Measurements from ENCODE around the gene SHPK. TPM values are rescaled to one million over a fixed set of nuclear protein-coding genes. Genes with fewer than 3 reads are reported as not detected.

Gene SHPK
- total RNA-seq, 1 donor from 2014 or later: 0.32 TPM

GRCh38 chr17:3558603-3559269 is 77.3 kb downstream of the SHPK start:
- Histone ChIP-seq H3K4me3 (no peak overlapping the region), H3K4me1 (no peaks in the 10 kb centered on the region), H3K27ac (no peak overlapping the region), H3K9me3 (no peaks in the 10 kb centered on the region), H3K27me3 (no peaks in the 10 kb centered on the region), H3K36me3 (no peaks in the 10 kb centered on the region)
- no peak for TF ChIP-seq CTCF (IDR thresholded peaks at IDR 0.05)
- no peak for DNase-seq (ENCODE audit: low spot score in 2 of 2)
- intact Hi-C loops (cut with DNase I): no loop called here

Other genes with a start within 250 kb of the SHPK start
- not detected for gene OR3A2, start 249.9 kb downstream of the SHPK start, total RNA-seq
- not detected for gene OR1E1, start 237.8 kb downstream of the SHPK start, total RNA-seq
- gene OR3A3, start 224.9 kb downstream of the SHPK start, total RNA-seq: not detected
- gene OR1E2, start 202.4 kb downstream of the SHPK start, total RNA-seq: not detected
- gene SPATA22, start 164.4 kb downstream of the SHPK start, total RNA-seq: not detected
- 0.11 TPM for gene ASPA, start 160.3 kb downstream of the SHPK start, total RNA-seq
- gene TRPV3, start 78.4 kb downstream of the SHPK start, total RNA-seq: 0.11 TPM
- gene TRPV1, start 26.8 kb downstream of the SHPK start, total RNA-seq: 15.9 TPM
- gene CTNS, start 510 bp upstream of the SHPK start, total RNA-seq: 16.7 TPM
- gene TAX1BP3, start 32.3 kb upstream of the SHPK start, total RNA-seq: 165 TPM
- 75.0 TPM for gene EMC6, start 32.6 kb upstream of the SHPK start, total RNA-seq
- gene P2RX5, start 59.9 kb upstream of the SHPK start, total RNA-seq: not detected
- gene HASPIN, start 87.7 kb upstream of the SHPK start, total RNA-seq: 2.7 TPM
- 15.8 TPM for gene ITGAE, start 164.9 kb upstream of the SHPK start, total RNA-seq
- gene NCBP3, start 210.0 kb upstream of the SHPK start, total RNA-seq: 3.9 TPM

Data from ascending aorta (tissue), 2 donors.